SHP77 (cell line): Measurements from ENCODE around the gene TLE1.
A peak's percentile ranks its signal among the peaks of the same experiment; 100 is the strongest.
"Not testable (repeated sequence)": the region's sequence is repeated elsewhere in the genome, so short reads cannot be mapped to it uniquely, and the experiment has no call there.

ENCODE experiments used
- DNase-seq, 2 experiments: peaks; one replicate each; lab custom pipeline; 2025; lab: John Stamatoyannopoulos, UW

The TLE1 gene

DNA sequence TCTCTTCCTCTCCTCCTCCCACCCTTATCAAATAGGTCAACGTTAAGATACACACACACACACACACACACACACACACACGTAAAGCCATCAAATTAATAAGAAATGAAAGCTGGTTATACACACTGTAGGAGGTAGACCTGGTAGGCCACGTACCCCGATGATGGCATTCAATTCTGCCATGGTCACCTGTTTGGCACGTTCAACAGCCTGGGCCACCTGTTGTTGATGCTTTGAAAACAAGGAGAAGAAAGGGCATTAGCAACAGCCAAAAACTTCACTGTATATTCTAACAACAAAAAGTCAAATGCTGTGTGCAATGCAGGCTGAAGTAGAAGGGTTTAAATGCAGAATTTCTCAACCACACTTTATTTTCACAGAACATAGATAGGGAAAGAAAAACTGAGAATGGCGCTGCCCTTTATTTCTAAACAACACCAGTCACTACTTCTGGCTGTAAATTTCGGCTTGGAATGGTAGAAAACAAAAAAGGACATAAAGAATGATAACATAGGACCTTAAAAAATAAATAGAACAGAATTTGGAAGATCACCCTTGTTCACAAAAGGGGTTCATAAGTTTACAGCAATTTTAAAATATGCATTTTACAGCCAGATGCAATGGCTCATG lies 37.2 kb downstream of the TLE1 start:
- DNase-seq, result no peak

DNA sequence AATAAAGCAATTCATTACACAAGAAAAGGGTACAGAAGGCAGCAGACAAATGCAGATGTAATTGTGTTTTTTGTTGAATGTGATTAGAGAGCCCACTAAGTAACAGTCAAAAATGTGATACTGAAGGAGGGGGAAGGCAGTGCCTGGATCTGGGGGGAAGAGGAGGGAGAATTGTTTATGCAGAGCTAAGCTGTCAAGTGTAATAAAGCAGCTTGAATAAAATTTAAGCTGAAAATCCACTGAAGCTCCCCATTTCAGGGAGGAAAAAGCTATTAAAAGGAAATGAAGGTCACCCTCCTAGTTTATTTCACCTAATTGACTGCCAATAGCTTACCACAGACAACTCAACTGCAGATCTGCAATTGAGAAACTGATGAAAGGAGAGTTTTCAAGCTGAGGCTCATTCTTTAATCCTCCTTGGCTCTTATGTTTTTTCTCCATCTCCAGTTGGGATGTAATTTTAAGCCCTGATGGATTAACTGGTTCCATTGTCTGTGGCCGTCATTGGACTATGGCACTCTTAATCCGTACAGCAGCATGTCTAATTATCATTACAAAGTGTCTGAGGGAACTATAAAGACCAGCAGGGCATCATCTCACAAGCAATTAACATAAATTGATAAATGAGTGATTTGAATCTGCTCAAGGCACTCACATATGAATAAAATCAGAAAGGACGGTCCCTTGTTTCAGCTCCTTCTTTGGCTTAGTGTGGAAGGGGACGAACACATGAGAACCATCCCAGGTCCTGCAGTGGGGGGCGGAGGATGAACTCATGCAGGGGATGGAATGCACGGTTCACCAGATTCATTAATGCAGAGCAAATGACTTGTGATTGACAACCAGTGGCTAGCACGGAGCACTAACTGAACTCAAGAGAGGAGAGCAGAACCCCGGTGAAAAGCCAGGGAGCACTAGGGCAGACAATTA lies 38.5 kb downstream of the TLE1 start:
- no peak for DNase-seq

- peak; percentile 41 to 65 for DNase-seq
Observed at GRCh38 chr9:81649475-81650240, 39.7 kb downstream of the TLE1 start.

DNA sequence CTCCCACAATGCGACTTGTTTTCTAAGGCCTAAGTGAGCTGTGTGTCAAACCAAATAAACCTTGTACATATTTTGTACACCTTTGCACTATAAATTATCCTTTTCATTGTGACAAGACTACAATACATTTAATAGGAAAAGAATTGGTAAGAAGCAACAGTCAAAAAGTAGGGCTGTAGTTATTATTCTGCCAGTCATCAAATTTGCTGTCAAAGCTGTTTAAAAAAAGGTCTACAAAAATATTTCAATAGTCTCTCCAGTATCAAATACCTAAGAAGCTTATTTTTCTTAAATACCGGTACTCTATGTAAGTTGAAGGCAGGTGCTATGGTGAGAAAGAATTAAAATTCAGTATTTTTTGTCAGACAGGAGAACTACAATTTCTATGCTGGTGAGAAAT lies 40.5 kb downstream of the TLE1 start:
- no peak for DNase-seq

- no peak for DNase-seq
Observed at GRCh38 chr9:81646337-81646736, 43.0 kb downstream of the TLE1 start.

GRCh38 chr9:81644513-81644912 lies 44.8 kb downstream of the TLE1 start:
- DNase-seq, result not testable (repeated sequence)

DNA sequence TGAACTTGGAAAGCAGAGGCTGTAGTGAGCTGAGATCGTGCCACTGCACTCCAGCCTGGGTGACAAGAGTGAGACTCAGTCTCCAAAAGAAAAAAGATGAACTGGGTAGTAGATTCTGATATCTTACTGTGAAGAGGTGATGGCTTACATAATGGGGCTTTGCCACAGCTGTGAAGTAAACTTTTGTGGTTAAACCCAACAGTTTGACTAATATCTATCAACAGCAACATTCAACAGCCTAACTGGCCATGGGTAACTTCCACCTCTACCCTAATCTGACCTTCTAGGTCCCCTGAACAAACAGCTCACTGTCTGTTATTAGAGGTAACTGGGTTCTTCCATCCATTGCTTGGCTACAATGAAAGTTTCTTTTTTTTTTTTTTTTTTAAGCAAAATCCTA lies 52.1 kb downstream of the TLE1 start:
- no peak for DNase-seq

DNA sequence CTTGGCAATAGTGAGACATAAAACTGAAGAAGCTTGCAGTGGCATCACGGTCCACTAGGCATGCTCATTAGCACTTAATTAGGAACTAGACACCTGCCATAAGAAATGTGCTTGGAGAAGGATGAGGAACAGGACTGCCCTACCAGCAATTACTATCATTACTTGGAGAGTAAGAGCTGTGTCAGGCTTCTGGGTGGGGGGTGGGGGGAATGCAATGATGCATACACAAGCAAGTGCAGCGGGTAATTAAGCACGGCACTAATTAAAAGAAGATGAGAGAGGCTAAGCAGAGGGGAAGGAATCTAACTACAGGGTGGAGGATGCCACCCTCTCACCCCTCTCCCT lies 53.1 kb downstream of the TLE1 start:
- DNase-seq, result no peak

GRCh38 chr9:81635521-81636254 lies 53.7 kb downstream of the TLE1 start:
- no peak for DNase-seq

DNA sequence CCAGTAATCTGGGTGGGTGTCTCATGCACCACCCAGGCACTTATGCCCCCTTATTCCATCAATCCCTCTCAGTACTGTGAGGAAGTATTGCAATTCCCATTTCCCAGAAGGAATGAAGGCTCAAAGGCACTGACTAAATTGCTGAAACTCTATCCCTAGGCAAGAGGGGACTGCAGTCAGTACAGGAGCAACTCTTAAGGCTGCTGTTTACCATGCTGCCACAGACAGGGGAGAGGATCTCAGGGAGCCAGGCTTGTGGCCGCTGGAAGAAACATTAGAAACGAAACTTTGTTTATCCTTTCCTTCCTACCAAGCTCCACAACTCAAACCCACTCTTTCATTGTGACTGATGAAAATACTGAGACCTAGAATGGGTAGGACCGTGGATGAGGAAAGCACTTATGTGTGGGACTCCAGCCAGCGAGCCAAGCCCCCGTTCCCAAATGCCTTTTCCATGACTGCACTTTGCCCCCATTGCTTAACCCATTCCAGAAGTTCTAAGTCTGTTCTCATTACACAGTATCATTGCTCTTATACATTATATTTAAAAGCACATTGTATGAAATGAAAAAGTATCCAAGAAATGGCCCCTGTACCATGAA lies 54.3 kb downstream of the TLE1 start:
- DNase-seq, result no peak

- DNase-seq, result no peak
Observed at GRCh38 chr9:81633952-81634854, 55.1 kb downstream of the TLE1 start.

- DNase-seq, result no peak
Observed at GRCh38 chr9:81632599-81632998, 56.7 kb downstream of the TLE1 start.

DNA sequence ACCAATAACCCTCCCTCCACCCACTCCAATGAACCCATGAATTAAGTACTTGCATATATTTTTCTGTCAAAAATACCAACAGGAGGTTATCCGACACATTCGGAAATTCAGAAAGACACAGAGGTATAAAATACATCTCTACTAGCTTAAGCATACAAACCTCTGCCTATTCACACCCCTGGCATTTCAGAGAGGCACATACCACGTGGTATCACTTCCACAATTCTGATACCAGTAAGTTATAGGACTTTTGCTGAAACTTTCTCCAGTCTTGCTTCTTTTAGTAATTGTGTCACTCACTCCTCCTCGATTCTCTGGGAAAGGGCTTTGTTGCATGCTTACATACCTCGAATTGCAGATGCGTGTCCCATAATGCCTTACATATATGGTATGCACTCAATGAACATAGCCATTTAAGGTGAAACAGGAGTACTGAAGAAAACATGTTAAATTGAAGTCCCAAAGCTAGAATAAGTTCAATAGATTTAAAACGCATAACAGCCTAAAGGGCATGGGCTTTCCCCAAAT lies 58.1 kb downstream of the TLE1 start:
- DNase-seq, result no peak

DNA sequence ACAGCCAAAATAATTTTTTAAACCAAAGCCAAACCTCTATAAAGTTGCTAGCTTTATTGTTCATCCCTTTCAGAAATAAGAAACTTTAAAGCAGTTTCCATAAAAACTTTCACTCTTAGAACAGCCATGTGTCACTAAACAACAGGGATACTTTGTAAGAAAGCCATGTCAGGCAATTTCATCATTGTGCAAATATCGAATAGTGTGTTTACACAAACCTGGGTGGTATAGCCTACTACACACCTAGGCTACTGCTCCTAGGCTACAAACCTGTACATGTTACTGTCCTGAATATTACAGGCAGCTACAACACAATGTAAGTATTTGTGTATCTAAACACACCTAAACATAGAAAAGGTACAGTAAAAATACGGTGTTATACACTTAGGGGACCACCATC lies 59.9 kb downstream of the TLE1 start:
- no peak for DNase-seq

- no peak for DNase-seq
Observed at GRCh38 chr9:81628897-81629296, 60.5 kb downstream of the TLE1 start.

DNA sequence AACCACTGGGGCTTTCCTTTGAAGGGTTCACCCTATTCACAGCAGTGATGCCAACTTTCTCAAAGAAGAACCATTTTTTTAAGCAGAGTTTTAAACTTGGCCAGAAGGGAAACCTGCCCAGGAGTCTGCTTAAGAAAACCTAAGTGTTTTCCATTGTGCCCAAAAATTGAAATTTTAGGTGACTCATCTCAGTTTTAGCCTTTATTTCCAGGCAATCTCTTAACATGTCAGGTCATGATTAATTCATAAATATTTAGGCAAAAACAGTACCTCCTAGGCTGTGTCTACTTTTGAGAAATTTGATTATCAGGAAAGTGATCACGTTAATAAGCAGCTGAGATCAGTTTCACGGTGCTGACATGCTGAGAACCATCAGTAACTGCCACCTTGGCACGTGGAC lies 61.9 kb downstream of the TLE1 start:
- DNase-seq, result no peak

DNA sequence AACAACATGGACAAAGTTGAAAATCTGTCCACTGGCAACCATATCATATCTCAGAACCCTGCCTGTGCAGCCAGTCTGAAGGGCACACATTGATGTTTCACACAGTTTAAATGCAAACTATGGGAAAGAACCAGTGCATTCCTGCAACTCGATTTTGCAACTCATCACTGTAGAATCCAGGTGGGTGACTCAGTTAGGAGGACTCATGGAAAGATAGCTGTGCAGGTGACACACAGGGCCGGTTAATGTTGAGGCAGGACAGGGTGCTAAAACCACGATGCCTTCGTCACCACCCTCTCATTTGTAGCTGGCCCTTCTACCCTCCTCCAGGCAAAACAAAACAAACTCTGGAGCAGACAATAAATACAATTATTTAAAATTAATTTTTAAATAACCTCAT lies 62.8 kb downstream of the TLE1 start:
- no peak for DNase-seq

GRCh38 chr9:81625969-81626368 lies 63.4 kb downstream of the TLE1 start:
- DNase-seq, result no peak

DNA sequence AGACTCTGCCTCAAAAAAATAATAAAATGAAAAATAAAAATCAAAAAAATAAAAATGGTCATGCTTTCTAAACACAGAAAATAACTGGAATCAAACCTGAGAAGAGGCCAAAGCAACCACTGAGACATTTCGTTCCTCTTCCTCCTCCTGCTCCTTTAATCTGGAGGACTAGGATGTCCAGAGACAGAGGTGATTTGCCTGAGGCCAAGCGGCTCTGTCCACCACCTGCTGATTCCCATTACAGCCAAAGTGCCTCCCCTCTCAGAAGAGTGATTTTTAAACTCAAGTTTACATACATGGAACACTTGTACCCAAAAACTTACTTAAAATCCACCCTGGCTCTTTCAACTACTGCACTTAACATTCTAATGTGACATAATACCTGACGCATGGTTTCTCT lies 65.6 kb downstream of the TLE1 start:
- DNase-seq, result no peak

DNA sequence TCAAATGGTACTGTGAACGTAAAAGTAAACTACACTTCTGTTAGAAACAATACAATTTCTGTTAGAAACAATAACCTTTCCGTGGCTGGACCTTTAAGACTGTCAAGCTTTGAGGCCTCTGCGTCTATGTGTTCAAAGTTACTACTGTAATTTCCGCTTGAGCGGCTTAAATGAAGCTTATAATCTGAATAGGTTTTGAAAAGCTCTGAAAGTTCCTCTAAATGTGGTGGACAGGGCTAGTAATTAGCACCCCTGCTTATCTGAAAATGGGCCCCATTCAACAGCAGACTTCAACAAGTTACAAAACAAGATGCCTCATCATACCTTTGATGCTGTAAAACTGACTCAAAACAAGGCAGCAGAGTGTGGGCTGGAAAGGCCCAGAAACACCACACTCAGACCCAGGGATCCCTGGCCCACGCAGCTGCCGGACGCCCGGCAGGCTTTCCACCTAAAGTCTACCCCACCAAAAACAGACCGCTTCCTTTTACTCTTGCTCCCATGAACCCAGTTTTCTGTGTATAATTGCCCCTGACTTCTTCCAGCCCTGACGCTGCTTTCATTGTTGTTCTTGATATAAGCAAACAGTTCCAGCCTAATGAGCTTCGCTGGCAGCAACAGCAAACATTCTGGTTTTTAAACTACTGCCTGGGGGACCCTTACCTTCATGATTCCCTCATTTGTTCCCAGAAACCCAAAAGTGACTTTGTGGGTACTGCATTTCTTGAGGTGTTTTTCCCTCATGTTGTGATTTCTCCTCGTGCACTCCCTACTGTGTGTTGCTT lies 66.7 kb downstream of the TLE1 start:
- DNase-seq, result no peak
